Measurements from ENCODE around the gene CCSER1. TPM values are rescaled to one million over a fixed set of nuclear protein-coding genes. Genes with fewer than 3 reads are reported as not detected.

Gene CCSER1
- total and polyA plus RNA-seq, 2 donors (not counting 1 experiment from before 2014, with no cell fraction given) = 10.7 to 39.5 TPM

GRCh38 chr4:91064157-91064853, 937.1 kb downstream of the CCSER1 start:
- Histone ChIP-seq H3K4me3 (ENCODE audit: control extremely low read depth in 1 of 5, extremely low read depth in 1 of 5, insufficient read depth in 1 of 5, low read depth in 2 of 5, low read length in 4 of 5) (no peak overlapping the region), H3K27ac (ENCODE audit: low read length in 2 of 2) (no peak overlapping the region), H3K9me3 (ENCODE audit: control extremely low read depth in 1 of 3, control insufficient read depth in 2 of 3, insufficient read depth in 1 of 3, low read length in 2 of 3) (no peaks in the 10 kb centered on the region), H3K4me2 (replicated peaks; ENCODE audit: low read depth, low read length, poor library complexity, severe bottlenecking) (no peak overlapping the region), H3K27me3 (replicated peaks in 1 of 4; ENCODE audit: control extremely low read depth in 1 of 4, control insufficient read depth in 3 of 4, insufficient read depth in 4 of 4, low read length in 3 of 4) (no peaks in the 10 kb centered on the region), H3K9ac (ENCODE audit: low read length) (no peak overlapping the region), H4K20me1 (ENCODE audit: control insufficient read depth, insufficient read depth, low read length, poor library complexity, severe bottlenecking) (no peaks in the 10 kb centered on the region), H3K79me2 (ENCODE audit: control insufficient read depth, insufficient read depth, low read length) (no peaks in the 10 kb centered on the region), H3K4me1 (ENCODE audit: control insufficient read depth in 2 of 2, insufficient read depth in 2 of 2, low read length in 2 of 2) (no peaks in the 10 kb centered on the region), H3K36me3 (replicated peaks in 1 of 2; ENCODE audit: control extremely low read depth in 1 of 2, control insufficient read depth in 1 of 2, extremely low read depth in 1 of 2, insufficient read depth in 2 of 2, low read length in 1 of 2) (no peaks in the 10 kb centered on the region), H2AFZ (ENCODE audit: insufficient read depth, low read depth, low read length, poor library complexity, severe bottlenecking) (no peak overlapping the region)
- CTCF ChIA-PET = no interaction called here
- Mint-ChIP-seq H3K4me1 (no peaks in the 10 kb centered on the region), H3K4me3 (no peak overlapping the region), H3K27ac (no peak overlapping the region), H3K27me3 (no peaks in the 10 kb centered on the region), H3K9me3 (ENCODE audit: insufficient read depth) (no peaks in the 10 kb centered on the region)
- POLR2A ChIA-PET = no interaction called here
- intact Hi-C loops (cut with micrococcal nuclease) = no loop called here
- DNase-seq (no peak), ATAC-seq (ENCODE audit: low read depth) (no peak)
- WGBS (ENCODE audit: insufficient coverage) = 82% methylated on average over 1 of the region's 2 CpGs
- TF ChIP-seq EZH2 (IDR thresholded peaks at IDR 0.05; ENCODE audit: borderline replicate concordance, insufficient read depth, low read depth, low read length, poor library complexity, severe bottlenecking) = no peak
- no peak for TF ChIP-seq CTCF (IDR thresholded peaks at IDR 0.05)

GRCh38 chr4:91065117-91065516, 937.9 kb downstream of the CCSER1 start:
- H3K4me1 Mint-ChIP-seq = no peaks in the 10 kb centered on the region
- no CpG with 5 or more reads among the region's 2 CpGs for WGBS (ENCODE audit: insufficient coverage)
- Histone ChIP-seq H3K4me3 (ENCODE audit: control extremely low read depth in 1 of 5, extremely low read depth in 1 of 5, insufficient read depth in 1 of 5, low read depth in 2 of 5, low read length in 4 of 5) (no peak overlapping the region), H3K27ac (ENCODE audit: low read length in 2 of 2) (no peak overlapping the region), H4K20me1 (ENCODE audit: control insufficient read depth, insufficient read depth, low read length, poor library complexity, severe bottlenecking) (no peaks in the 10 kb centered on the region), H3K27me3 (replicated peaks in 1 of 4; ENCODE audit: control extremely low read depth in 1 of 4, control insufficient read depth in 3 of 4, insufficient read depth in 4 of 4, low read length in 3 of 4) (no peaks in the 10 kb centered on the region), H3K4me2 (replicated peaks; ENCODE audit: low read depth, low read length, poor library complexity, severe bottlenecking) (no peak overlapping the region), H2AFZ (ENCODE audit: insufficient read depth, low read depth, low read length, poor library complexity, severe bottlenecking) (no peak overlapping the region), H3K79me2 (ENCODE audit: control insufficient read depth, insufficient read depth, low read length) (no peaks in the 10 kb centered on the region), H3K9me3 (ENCODE audit: control extremely low read depth in 1 of 3, control insufficient read depth in 2 of 3, insufficient read depth in 1 of 3, low read length in 2 of 3) (no peaks in the 10 kb centered on the region), H3K36me3 (replicated peaks in 1 of 2; ENCODE audit: control extremely low read depth in 1 of 2, control insufficient read depth in 1 of 2, extremely low read depth in 1 of 2, insufficient read depth in 2 of 2, low read length in 1 of 2) (no peaks in the 10 kb centered on the region), H3K4me1 (ENCODE audit: control insufficient read depth in 2 of 2, insufficient read depth in 2 of 2, low read length in 2 of 2) (no peaks in the 10 kb centered on the region), H3K9ac (ENCODE audit: low read length) (no peak overlapping the region)
- no peak for ATAC-seq (ENCODE audit: low read depth)
- intact Hi-C loops (cut with micrococcal nuclease) = no loop called here
- no peaks in the 10 kb centered on the region for H3K27me3 Mint-ChIP-seq
- no peak overlapping the region for H3K27ac Mint-ChIP-seq
- no peak overlapping the region for H3K4me3 Mint-ChIP-seq
- TF ChIP-seq CTCF (IDR thresholded peaks at IDR 0.05) = no peak
- no peak for TF ChIP-seq EZH2 (IDR thresholded peaks at IDR 0.05; ENCODE audit: borderline replicate concordance, insufficient read depth, low read depth, low read length, poor library complexity, severe bottlenecking)
- ChIA-PET POLR2A (no interaction called here), CTCF (no interaction called here)
- DNase-seq = no peak
- H3K9me3 Mint-ChIP-seq (ENCODE audit: insufficient read depth) = no peaks in the 10 kb centered on the region

Data from B cell (primary cell).